ENCODE measurements around the gene PIGO.
A peak's percentile ranks its signal among the peaks of the same experiment; 100 is the strongest.

- TF ChIP-seq CTCF (IDR thresholded peaks at IDR 0.05) = no peak
- TF ChIP-seq POLR2A (IDR thresholded peaks at IDR 0.05) = peak; percentile 94
Measured at GRCh38 chr9:35072461-35073278, 23.7 kb downstream of the PIGO start, which contains the start of gene VCP.
